ENCODE results near the gene B4GALT7.

GRCh38 chr5:177606071-177607051 lies 6.4 kb downstream of the B4GALT7 start:
- no peak for TF ChIP-seq POLR2AphosphoS5 (IDR thresholded peaks at IDR 0.05)
- TF ChIP-seq, protein P1, sequence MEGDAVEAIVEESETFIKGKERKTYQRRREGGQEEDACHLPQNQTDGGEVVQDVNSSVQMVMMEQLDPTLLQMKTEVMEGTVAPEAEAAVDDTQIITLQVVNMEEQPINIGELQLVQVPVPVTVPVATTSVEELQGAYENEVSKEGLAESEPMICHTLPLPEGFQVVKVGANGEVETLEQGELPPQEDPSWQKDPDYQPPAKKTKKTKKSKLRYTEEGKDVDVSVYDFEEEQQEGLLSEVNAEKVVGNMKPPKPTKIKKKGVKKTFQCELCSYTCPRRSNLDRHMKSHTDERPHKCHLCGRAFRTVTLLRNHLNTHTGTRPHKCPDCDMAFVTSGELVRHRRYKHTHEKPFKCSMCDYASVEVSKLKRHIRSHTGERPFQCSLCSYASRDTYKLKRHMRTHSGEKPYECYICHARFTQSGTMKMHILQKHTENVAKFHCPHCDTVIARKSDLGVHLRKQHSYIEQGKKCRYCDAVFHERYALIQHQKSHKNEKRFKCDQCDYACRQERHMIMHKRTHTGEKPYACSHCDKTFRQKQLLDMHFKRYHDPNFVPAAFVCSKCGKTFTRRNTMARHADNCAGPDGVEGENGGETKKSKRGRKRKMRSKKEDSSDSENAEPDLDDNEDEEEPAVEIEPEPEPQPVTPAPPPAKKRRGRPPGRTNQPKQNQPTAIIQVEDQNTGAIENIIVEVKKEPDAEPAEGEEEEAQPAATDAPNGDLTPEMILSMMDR (IDR thresholded peaks at IDR 0.05), result no peak
